Activated B cell treated with CpG ODN at 0.5 μM for 24 hours (primary cell): ENCODE measurements around the gene PRAMEF14. TPM values are rescaled to one million over a fixed set of nuclear protein-coding genes. Genes with fewer than 3 reads are reported as not detected.
"Not testable (repeated sequence)": the region's sequence is repeated elsewhere in the genome, so short reads cannot be mapped to it uniquely, and the experiment has no call there.

ENCODE experiments used
- ATAC-seq: fragments of 200-7000 bp; cut with Tn5 transposase; one replicate; pipeline ENCODE4 v1.10.0; 2021; ENCODE audit warnings: low read depth, mild to moderate bottlenecking, moderate library complexity
- CTCF ChIA-PET: fragments of 350-600 bp; sonication (Branson Sonifier 250); formaldehyde crosslinking; loops from one replicate; lab custom pipeline; 2021; ENCODE audit warnings: antibody characterized with exemption; lab: Charles Lee
- POLR2A ChIA-PET: fragments of 350-600 bp; sonication (Branson Sonifier 250); formaldehyde crosslinking; loops from one replicate; lab custom pipeline; 2021; ENCODE audit warnings: antibody characterized with exemption; lab: Charles Lee
- DNase-seq: peaks from one replicate; pipeline ENCODE4 v3.0.0; 2022
- H3K27ac Mint-ChIP-seq: one replicate; pipeline ENCODE4 v1.8.0; 2020; ENCODE audit warnings: mixed read lengths
- H3K27me3 Mint-ChIP-seq: one replicate; pipeline ENCODE4 v1.8.0; 2021; ENCODE audit warnings: mixed read lengths
- H3K36me3 Mint-ChIP-seq: one replicate; pipeline ENCODE4 v1.8.0; 2021; ENCODE audit warnings: low read depth, mixed read lengths
- H3K4me1 Mint-ChIP-seq: one replicate; pipeline ENCODE4 v1.8.0; 2021; ENCODE audit warnings: mixed read lengths
- H3K4me3 Mint-ChIP-seq: one replicate; pipeline ENCODE4 v1.8.0; 2020; ENCODE audit warnings: mild to moderate bottlenecking, mixed read lengths
- H3K9me3 Mint-ChIP-seq: one replicate; pipeline ENCODE4 v1.8.0; 2020; ENCODE audit warnings: mixed read lengths
- intact Hi-C: fragments of 100-400 bp; cut with micrococcal nuclease; formaldehyde crosslinking; loops from one replicate; pipeline ENCODE4 v1.15.1; 2024
- total RNA-seq: library from RNA; stranded (reverse); gene quantifications from 2 replicates; pipeline ENCODE4 v1.2.3, GENCODE V29; 2022

PRAMEF14 gene, protein sequence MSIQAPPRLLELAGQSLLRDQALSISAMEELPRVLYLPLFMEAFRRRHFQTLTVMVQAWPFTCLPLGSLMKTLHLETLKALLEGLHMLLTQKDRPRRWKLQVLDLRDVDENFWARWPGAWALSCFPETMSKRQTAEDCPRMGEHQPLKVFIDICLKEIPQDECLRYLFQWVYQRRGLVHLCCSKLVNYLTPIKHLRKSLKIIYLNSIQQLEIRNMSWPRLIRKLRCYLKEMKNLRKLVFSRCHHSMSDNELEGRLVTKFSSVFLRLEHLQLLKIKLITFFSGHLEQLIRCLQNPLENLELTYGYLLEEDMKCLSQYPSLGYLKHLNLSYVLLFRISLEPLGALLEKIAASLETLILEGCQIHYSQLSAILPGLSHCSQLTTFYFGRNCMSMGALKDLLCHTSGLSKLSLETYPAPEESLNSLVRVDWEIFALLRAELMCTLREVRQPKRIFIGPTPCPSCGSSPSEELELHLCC
- total RNA-seq = not detected in 2 replicates

DNA sequence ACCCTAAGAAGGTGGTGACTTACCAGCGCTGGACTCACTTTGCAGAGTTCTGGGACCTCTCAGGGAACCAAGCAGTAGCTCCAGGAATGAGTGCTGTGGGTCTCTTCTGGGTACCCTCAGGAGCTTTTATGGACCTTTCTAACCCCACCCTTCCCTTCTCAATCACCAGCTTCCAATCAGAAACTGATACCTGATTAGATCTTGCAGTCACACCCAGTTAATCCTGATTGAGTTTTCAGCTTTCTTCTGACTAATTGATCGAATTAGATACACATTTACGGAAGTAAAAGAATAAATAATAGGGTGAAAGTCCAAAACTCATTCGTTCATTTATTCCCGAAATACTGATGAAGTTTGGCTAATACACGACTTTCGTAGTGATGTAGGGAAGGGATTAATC lies at the start of gene PRAMEF14:
Gene PRAMEF14 (minus strand): TSS at position 101 of the 400 bp plus-strand sequence. CDS start 1,820 bp downstream, outside the sequence.
- ATAC-seq, H3K4me1 Mint-ChIP-seq, H3K9me3 Mint-ChIP-seq, H3K4me3 Mint-ChIP-seq, CTCF ChIA-PET, H3K27me3 Mint-ChIP-seq, intact Hi-C loops, DNase-seq, POLR2A ChIA-PET, H3K36me3 Mint-ChIP-seq, H3K27ac Mint-ChIP-seq: not testable (repeated sequence)

DNA sequence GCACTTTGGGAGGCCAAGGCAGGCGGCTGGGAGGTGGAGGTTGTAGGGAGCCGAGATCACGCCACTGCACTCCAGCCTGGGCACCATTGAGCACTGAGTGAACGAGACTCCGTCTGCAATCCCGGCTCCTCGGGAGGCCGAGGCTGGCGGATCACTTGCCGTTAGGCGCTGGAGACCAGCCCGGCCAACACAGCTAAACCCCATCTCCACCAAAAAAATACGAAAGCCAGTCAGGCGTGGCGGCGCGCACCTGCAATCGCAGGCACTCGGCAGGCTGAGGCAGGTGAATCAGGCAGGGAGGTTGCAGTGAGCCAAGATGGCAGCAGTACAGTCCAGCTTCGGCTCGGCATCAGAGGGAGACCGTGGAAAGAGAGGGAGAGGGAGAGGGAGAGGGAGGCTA lies 48.4 kb upstream of the PRAMEF14 start:
- H3K27ac Mint-ChIP-seq, POLR2A ChIA-PET, H3K4me3 Mint-ChIP-seq, H3K36me3 Mint-ChIP-seq, H3K9me3 Mint-ChIP-seq, CTCF ChIA-PET, intact Hi-C loops, H3K27me3 Mint-ChIP-seq, ATAC-seq, H3K4me1 Mint-ChIP-seq, DNase-seq: not testable (repeated sequence)

DNA sequence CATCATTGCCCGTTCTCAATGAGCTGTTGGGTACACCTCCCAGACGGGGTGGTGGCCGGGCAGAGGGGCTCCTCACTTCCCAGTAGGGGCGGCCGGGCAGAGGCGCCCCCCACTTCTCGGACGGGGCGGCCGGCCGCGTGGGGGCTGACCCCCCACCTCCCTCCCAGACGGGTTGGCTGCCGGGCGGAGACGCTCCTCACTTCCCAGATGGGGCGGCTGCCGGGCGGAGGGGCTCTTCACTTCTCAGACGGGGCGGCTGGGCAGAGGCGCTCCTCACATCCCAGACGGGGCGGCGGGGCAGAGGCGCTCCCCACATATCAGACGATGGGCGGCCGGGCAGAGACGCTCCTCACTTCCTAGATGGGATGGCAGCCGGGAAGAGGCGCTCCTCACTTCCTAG lies 47.8 kb upstream of the PRAMEF14 start:
- H3K27me3 Mint-ChIP-seq, POLR2A ChIA-PET, H3K36me3 Mint-ChIP-seq, H3K27ac Mint-ChIP-seq, intact Hi-C loops, DNase-seq, H3K9me3 Mint-ChIP-seq, CTCF ChIA-PET, H3K4me3 Mint-ChIP-seq, ATAC-seq, H3K4me1 Mint-ChIP-seq: not testable (repeated sequence)

DNA sequence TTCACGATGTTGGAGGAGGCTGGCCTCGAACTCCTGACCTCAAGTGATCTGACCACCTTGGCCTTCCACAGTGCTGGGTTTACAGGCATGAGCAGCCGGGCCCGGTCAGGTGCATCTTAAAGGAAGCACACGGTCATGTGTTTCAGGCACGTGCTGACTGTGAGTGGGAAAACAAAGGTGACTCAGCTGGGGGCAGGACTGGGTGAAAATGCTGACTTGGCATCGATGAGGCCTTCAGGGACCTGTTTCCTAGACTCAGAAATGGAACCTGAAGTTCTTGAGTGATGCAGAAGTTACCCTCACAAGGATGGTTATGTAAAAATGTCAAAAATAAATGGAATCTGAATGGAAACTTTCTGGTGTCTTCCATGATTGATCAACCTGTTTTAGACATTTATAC lies 46.1 kb upstream of the PRAMEF14 start:
- H3K9me3 Mint-ChIP-seq, CTCF ChIA-PET, POLR2A ChIA-PET, H3K4me3 Mint-ChIP-seq, H3K27ac Mint-ChIP-seq, H3K36me3 Mint-ChIP-seq, DNase-seq, intact Hi-C loops, H3K27me3 Mint-ChIP-seq, H3K4me1 Mint-ChIP-seq, ATAC-seq: not testable (repeated sequence)

DNA sequence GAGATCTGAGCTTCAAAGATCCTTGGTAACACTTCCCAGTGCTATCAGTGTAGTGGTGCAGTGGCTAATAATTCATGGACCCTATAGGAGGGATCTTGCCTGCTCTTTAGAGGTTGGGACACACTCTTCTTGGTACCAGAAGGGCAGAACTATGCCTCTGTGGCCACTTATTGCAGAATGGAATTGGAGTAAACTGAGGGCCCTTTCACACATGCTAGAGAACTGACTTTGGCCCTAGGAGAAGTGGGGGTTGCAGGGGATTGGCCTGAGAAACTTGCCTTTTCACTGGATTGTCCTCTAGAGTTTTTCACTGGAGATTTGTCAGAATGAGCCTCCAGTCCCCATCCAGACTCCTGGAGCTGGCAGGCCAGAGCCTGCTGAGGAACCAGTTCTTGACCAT lies 42.4 kb upstream of the PRAMEF14 start, which contains the start of gene PRAMEF17:
Gene PRAMEF17 (plus strand): TSS at position 301 of the 400 bp plus-strand sequence. CDS start 26 bp downstream, at position 327.
- CTCF ChIA-PET, ATAC-seq, H3K9me3 Mint-ChIP-seq, H3K4me3 Mint-ChIP-seq, H3K27me3 Mint-ChIP-seq, H3K4me1 Mint-ChIP-seq, DNase-seq, intact Hi-C loops, H3K27ac Mint-ChIP-seq, H3K36me3 Mint-ChIP-seq, POLR2A ChIA-PET: not testable (repeated sequence)

DNA sequence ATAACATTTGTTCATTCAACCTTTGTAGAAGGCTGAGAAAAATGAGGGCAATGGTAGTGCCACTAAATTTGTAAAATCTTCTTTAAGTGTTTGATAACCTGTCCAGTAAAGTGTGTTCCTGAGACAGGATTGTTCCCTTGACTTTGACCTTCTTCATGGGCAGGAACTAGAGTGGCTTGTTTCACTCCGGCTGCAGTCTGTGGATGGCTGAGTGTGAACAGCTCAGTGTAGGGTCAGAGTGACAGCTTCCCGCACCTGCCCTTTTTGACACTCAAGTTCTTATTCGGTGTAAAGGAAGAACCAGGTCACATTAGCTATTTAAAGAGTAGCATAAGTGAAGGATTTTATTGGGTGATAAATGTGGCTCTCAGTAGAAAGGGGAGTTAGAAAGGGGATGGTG lies 33.4 kb upstream of the PRAMEF14 start:
- H3K27me3 Mint-ChIP-seq, H3K27ac Mint-ChIP-seq, CTCF ChIA-PET, H3K9me3 Mint-ChIP-seq, ATAC-seq, H3K36me3 Mint-ChIP-seq, intact Hi-C loops, H3K4me3 Mint-ChIP-seq, POLR2A ChIA-PET, H3K4me1 Mint-ChIP-seq, DNase-seq: not testable (repeated sequence)

DNA sequence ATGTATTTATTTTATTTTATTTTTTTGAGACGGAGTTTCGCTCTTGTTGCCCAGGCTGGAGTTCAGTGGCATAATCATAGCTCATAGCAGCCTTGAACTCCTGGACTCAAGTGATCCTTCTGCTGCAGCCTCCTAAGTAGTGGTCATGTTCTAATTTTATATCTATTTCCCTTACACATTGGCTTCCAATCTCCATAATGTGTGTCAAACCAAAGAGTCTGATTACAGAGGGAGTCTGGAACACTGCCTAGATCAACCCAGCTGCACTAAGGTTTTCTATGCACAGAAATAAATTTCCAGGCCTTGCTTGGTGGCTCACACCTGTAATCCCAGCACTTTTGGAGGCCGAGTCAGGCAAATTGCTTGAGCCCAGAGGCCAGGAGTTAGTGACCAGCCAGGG lies 32.0 kb upstream of the PRAMEF14 start:
- ATAC-seq, CTCF ChIA-PET, H3K4me1 Mint-ChIP-seq, intact Hi-C loops, POLR2A ChIA-PET, H3K27ac Mint-ChIP-seq, H3K9me3 Mint-ChIP-seq, H3K4me3 Mint-ChIP-seq, H3K36me3 Mint-ChIP-seq, DNase-seq, H3K27me3 Mint-ChIP-seq: not testable (repeated sequence)

DNA sequence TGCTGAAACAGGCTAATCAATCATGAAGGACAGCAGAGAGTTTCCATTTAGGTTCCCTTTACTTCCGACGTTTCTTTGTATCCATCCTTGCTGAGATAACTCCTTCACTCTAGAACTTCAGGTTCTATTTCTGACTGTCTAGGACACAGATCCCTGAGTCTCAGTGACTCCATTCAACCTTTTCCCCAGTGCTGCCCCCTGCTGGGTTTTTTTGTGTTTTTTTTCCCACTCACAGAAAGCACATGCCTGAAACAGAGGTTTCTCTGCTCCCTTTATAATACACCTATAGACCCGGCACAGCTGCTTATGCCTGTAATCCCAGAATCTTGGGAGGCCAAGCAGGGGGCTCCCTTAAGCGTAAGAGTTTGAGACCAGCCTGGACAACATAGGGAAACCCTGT lies 21.6 kb upstream of the PRAMEF14 start:
- H3K9me3 Mint-ChIP-seq, CTCF ChIA-PET, H3K4me3 Mint-ChIP-seq, H3K27me3 Mint-ChIP-seq, POLR2A ChIA-PET, DNase-seq, H3K4me1 Mint-ChIP-seq, ATAC-seq, intact Hi-C loops, H3K36me3 Mint-ChIP-seq, H3K27ac Mint-ChIP-seq: not testable (repeated sequence)

DNA sequence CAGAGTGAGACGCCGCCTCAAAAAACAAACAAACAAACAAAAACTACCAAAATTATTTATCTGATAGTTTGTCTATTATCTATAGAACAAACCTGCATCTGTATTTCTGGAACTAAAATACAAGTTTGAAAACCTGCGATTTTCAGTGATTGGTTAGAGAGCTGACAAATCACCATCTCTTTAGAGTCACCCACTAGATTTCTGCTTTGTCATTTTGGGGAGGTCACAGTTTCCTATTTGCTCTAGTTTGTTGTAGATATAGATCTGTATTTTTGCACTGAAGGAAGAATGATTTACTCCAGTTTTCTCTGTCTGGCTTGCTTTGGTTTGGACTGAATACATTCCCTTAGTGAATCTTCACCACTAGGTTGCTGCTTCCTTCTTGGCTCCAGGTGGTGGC lies 19.6 kb upstream of the PRAMEF14 start:
- CTCF ChIA-PET, H3K27me3 Mint-ChIP-seq, ATAC-seq, H3K9me3 Mint-ChIP-seq, H3K4me1 Mint-ChIP-seq, H3K36me3 Mint-ChIP-seq, H3K4me3 Mint-ChIP-seq, POLR2A ChIA-PET, intact Hi-C loops, H3K27ac Mint-ChIP-seq, DNase-seq: not testable (repeated sequence)

DNA sequence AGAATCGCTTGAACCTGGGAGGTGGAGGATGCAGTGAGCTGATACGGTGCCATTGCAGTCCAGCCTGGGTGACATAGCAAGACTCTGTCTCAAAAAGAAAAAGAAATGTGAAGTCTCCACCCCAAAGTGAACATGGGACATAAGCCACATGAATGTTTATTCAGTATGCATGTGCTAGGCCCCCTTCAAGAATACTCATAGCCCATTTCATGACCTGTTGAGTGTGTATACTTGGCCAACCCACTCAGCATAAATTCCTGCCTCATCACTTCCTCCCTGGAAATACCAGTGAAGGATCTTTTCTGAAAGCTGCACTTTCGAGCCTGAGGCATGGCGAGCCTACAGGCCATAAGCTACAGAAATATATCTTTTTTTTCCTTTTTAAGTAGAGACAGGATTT lies 18.0 kb upstream of the PRAMEF14 start:
- H3K36me3 Mint-ChIP-seq, H3K27me3 Mint-ChIP-seq, intact Hi-C loops, DNase-seq, CTCF ChIA-PET, ATAC-seq, POLR2A ChIA-PET, H3K4me1 Mint-ChIP-seq, H3K9me3 Mint-ChIP-seq, H3K27ac Mint-ChIP-seq, H3K4me3 Mint-ChIP-seq: not testable (repeated sequence)

DNA sequence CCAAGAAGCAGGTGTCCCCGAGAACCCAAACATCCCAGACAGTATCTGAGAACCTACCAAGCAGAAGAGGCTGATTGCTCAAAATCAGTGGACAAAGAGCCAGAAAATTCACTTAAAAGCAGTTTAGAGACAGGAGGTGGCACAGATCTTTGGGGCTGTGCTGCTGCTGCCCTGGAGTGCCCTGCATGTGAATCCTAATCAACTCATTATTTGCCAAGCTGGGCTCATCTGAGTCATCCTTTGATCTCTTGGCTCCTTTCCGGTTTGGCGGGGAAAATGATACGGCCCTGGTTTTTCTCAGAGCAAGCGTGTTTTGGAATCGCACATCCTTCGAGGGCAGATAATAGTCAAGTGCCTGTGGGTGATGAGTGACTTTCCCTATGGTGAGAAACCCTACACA lies 15.4 kb upstream of the PRAMEF14 start:
- CTCF ChIA-PET, H3K9me3 Mint-ChIP-seq, intact Hi-C loops, H3K4me1 Mint-ChIP-seq, ATAC-seq, POLR2A ChIA-PET, H3K36me3 Mint-ChIP-seq, DNase-seq, H3K27me3 Mint-ChIP-seq, H3K27ac Mint-ChIP-seq, H3K4me3 Mint-ChIP-seq: not testable (repeated sequence)

DNA sequence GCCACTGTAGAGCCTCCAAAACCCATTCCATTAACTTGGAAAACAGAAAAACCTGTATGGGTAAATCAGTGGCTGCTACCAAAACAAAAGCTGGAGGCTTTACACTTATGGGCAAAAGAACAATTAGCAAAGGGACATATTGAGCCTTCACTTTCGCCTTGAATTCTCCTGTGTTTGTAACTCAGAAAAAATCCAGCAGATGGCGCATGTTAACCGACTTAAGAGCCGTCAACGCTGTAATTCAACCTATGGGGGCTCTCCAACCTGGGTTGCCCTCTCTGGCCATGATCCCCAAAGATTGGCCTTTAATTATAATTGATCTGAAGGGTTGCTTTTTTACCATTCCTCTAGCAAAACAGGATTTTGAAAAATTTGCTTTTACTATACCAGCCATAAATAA lies 9.8 kb upstream of the PRAMEF14 start:
- ATAC-seq, H3K4me3 Mint-ChIP-seq, H3K27me3 Mint-ChIP-seq, POLR2A ChIA-PET, H3K9me3 Mint-ChIP-seq, intact Hi-C loops, CTCF ChIA-PET, H3K36me3 Mint-ChIP-seq, DNase-seq, H3K4me1 Mint-ChIP-seq, H3K27ac Mint-ChIP-seq: not testable (repeated sequence)
